Kidney tubule cell (primary cell): ENCODE measurements around the gene ARMC8.

Experiments
- DNase-seq: peaks from one replicate; pipeline ENCODE4 v3.0.0-alpha.2; 2018; ENCODE audit warnings: low spot score

The ARMC8 gene

GRCh38 chr3:138308783-138309182 is 121.7 kb downstream of the ARMC8 start:
- no peak for DNase-seq

- no peak for DNase-seq
Observed at GRCh38 chr3:138310494-138310893, 123.4 kb downstream of the ARMC8 start.

- peak; percentile 23 for DNase-seq
Observed at GRCh38 chr3:138314751-138315150, 127.7 kb downstream of the ARMC8 start.

- no peak for DNase-seq
Observed at GRCh38 chr3:138317687-138318086, 130.6 kb downstream of the ARMC8 start.

GRCh38 chr3:138323971-138324370 is 136.9 kb downstream of the ARMC8 start:
- no peak for DNase-seq

- DNase-seq, result no peak
Observed at GRCh38 chr3:138325990-138326389, 138.9 kb downstream of the ARMC8 start.

- DNase-seq, result no peak
Observed at GRCh38 chr3:138326866-138327595, 139.9 kb downstream of the ARMC8 start.

- no peak for DNase-seq
Observed at GRCh38 chr3:138327831-138328230, 140.7 kb downstream of the ARMC8 start.

- DNase-seq, result no peak
Observed at GRCh38 chr3:138328341-138328740, 141.2 kb downstream of the ARMC8 start.

- DNase-seq, result peak; percentile 88
Observed at GRCh38 chr3:138329127-138329983, 142.3 kb downstream of the ARMC8 start, which contains the start of gene NME9. TSS of gene NME9 (minus strand) at chr3:138329851. CDS start at chr3:138329335, 516 bp downstream.

- DNase-seq, result no peak
Observed at GRCh38 chr3:138329984-138330293, 142.8 kb downstream of the ARMC8 start.

- DNase-seq, result no peak
Observed at GRCh38 chr3:138331143-138331894, 144.2 kb downstream of the ARMC8 start.

GRCh38 chr3:138332472-138333073 is 145.5 kb downstream of the ARMC8 start:
- DNase-seq, result peak; percentile 53

- no peak for DNase-seq
Observed at GRCh38 chr3:138334608-138335007, 147.5 kb downstream of the ARMC8 start.

GRCh38 chr3:138336454-138336999 is 149.4 kb downstream of the ARMC8 start:
- DNase-seq, result no peak

GRCh38 chr3:138338244-138338643 is 151.1 kb downstream of the ARMC8 start:
- DNase-seq, result no peak

GRCh38 chr3:138338811-138339210 is 151.7 kb downstream of the ARMC8 start:
- DNase-seq, result no peak

GRCh38 chr3:138340511-138340910 is 153.4 kb downstream of the ARMC8 start:
- DNase-seq, result no peak

- DNase-seq, result no peak
Observed at GRCh38 chr3:138344754-138345153, 157.7 kb downstream of the ARMC8 start.
